Ishikawa (cell line): Measurements from ENCODE around the gene CD33.

Experiments used
- CEBPB ChIP-seq: IDR thresholded peaks from 2 replicates; pipeline ENCODE4 v1.6.1; 2012
- CREB1 ChIP-seq: IDR thresholded peaks from 2 replicates; pipeline ENCODE4 v1.6.1; 2012; ENCODE audit warnings: low read depth
- EGR1 ChIP-seq: IDR thresholded peaks from 2 replicates; pipeline ENCODE4 v1.6.1; 2012
- EP300 ChIP-seq: IDR thresholded peaks from 2 replicates; pipeline ENCODE4 v1.6.1; 2012; ENCODE audit warnings: borderline replicate concordance
- FOXM1 ChIP-seq: IDR thresholded peaks from 2 replicates; pipeline ENCODE4 v1.6.1; 2012; ENCODE audit warnings: low read depth, borderline replicate concordance
- MAX ChIP-seq: IDR thresholded peaks from 2 replicates; pipeline ENCODE4 v1.6.1; 2012
- NFIC ChIP-seq: IDR thresholded peaks from 2 replicates; pipeline ENCODE4 v1.6.1; 2012
- RAD21 ChIP-seq: IDR thresholded peaks from 2 replicates; pipeline ENCODE4 v1.6.1; 2012; ENCODE audit warnings: low read depth
- REST ChIP-seq: IDR thresholded peaks from 2 replicates; pipeline ENCODE4 v1.6.1; 2012; ENCODE audit warnings: low read depth, mild to moderate bottlenecking
- TAF1 ChIP-seq: IDR thresholded peaks from 2 replicates; pipeline ENCODE4 v1.6.1; 2012; ENCODE audit warnings: low read depth, mild to moderate bottlenecking
- TCF12 ChIP-seq: IDR thresholded peaks from 2 replicates; pipeline ENCODE4 v1.6.1; 2012; ENCODE audit warnings: low read depth
- TEAD4 ChIP-seq: IDR thresholded peaks from 2 replicates; pipeline ENCODE4 v1.6.1; 2012
- YY1 ChIP-seq: IDR thresholded peaks from 2 replicates; pipeline ENCODE4 v1.6.1; 2012; ENCODE audit warnings: low read depth
- ZBTB7A ChIP-seq: IDR thresholded peaks from 2 replicates; pipeline ENCODE4 v1.6.1; 2012; ENCODE audit warnings: low read depth
- TF ChIP-seq, protein P1 (sequence below): IDR thresholded peaks from 2 replicates; pipeline ENCODE4 v1.6.1; 2012

Gene CD33

DNA sequence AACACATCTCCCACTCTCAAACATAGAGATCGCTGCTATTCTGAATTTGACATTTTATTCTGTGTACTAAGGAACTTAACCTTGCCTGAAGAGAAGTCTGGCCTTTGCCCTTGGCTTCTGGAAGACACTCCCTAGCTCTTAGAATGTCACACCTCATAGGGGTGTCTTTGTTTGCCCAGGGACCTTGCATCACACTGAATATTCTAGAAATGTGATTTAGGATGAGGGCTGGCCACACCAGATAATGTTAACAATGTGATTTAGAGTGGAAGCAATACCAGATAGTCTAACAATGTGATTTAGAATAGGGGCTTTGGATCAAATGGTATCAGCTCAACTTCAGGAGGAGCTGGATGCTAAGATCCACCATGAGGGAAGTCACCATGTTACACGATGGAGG, 32.6 kb downstream of the CD33 start:
- TF ChIP-seq NFIC: no peak
- TF ChIP-seq EP300: no peak
- TF ChIP-seq RAD21: no peak
- no peak for TF ChIP-seq FOXM1
- no peak for TF ChIP-seq CEBPB
- no peak for TF ChIP-seq MAX
- no peak for TF ChIP-seq EGR1

DNA sequence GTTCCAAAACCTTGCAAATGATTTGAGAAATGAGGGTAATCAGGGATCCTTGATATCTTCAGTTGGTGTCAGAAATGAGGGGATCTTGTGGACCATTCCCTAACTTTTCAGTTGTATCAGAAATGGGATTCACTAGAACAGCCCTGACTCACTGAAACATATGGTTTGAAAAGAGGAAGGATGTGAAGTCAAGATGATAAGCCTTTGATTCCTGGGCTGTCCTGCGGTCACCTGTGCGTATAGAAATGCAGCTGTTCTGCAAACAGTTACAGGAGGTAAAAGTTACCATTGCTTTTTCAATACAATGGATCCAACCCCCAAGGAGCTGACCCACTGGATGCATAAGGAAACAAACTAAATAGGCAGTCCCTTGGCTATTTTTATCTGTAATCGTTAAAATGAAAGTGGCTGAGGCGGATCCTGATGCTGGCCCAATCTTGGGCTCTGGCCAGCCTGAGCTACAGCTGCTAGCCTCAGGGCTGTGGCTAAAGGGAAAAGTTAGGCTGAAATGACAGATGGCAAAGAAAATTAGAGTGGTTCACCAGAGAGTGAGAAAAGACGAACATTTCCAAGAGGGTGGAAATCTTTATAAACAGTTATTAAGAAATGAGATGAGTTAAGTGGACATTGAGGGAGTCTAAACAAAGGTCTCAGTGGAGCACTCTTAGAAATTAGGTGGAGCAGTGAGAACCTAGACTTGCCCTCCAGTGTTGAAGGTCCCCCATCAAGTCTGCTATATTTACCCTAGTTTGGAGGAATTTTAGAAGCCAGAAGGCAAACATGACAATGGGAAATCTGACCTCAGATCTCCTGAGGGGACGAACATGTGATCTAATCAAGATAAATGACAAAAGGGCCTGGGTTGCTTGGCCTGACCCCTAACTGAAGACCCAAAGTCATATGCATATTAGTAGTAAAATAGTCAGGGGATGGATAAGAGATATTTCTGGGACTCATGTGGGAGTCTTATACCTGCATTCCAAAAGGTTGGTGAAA, 33.6 kb downstream of the CD33 start:
- TF ChIP-seq CREB1: no peak
- TF ChIP-seq, protein P1, sequence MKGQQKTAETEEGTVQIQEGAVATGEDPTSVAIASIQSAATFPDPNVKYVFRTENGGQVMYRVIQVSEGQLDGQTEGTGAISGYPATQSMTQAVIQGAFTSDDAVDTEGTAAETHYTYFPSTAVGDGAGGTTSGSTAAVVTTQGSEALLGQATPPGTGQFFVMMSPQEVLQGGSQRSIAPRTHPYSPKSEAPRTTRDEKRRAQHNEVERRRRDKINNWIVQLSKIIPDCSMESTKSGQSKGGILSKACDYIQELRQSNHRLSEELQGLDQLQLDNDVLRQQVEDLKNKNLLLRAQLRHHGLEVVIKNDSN: no peak
- TF ChIP-seq NFIC: no peak
- no peak for TF ChIP-seq EP300

DNA sequence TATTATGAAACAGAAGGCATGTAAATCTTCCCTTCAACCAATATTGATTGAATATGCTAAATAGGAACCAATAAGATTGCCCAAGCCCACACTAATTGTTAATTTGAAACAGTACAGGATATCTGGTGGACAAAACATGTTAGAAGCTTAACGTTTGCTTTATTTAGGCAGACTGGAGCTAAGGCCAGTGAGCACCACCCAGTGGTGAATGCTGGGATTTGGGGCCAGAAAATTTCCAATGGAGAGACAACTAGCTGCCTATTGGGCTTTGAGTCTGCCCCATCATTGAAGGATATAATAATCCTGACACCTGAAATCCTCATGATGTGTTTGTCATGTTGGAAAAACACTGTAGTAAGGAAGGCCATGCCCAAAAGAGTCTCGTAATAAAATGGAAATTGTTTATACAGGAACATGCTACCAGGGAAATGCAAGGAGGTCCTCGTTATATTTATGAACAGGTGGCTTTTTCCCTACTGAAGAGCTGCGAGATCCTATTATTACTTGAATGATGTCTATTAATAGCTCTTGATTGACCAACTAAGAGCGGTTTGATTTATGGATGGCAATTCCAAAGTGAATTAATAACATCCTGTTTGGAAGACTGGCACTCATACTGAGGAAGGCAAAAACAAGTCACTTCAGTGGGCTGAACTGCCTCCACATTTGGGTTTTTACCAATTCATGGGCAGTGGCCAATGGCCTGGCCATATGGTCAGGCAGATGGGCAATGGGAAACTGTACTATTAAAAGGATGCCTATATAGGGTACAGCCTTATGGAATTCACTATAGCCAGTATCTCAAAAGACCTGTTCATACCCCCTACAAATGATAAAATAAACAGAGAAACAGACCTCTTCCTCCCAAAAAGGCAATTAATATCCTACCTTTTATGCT, 34.7 kb downstream of the CD33 start:
- no peak for TF ChIP-seq EP300
- TF ChIP-seq TAF1: no peak
- no peak for TF ChIP-seq CREB1
- TF ChIP-seq RAD21: peak; percentile 55
- no peak for TF ChIP-seq REST
- no peak for TF ChIP-seq CEBPB

- TF ChIP-seq, protein P1: no peak
- TF ChIP-seq TAF1 (no peak), EGR1 (no peak), TEAD4 (no peak), YY1 (no peak), TCF12 (no peak), RAD21 (no peak), CREB1 (no peak), ZBTB7A (no peak), CEBPB (no peak), FOXM1 (no peak), MAX (no peak), NFIC (no peak), REST (no peak), EP300 (no peak)
Measured at GRCh38 chr19:51263808-51264207, 38.9 kb downstream of the CD33 start.

DNA sequence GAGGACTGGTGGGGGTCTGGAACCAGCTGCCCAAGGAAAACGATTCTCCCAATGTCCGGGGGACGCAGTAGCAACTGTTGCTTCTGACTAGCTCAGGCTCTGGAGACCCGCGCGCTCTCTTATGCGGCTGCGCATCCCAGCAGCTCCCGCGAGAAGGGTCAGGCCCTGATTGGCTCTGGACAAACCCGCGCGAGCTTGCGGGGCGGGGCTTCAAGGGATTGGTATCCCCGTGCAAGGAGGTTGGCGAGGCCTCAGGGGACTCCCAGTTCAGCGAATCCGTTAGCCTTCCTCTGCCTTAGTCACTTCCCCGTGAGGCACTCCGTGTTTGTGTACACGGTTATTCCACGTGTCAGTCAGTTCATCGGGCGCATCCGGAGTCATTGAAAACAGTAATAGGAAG, 46.2 kb downstream of the CD33 start:
- TF ChIP-seq ZBTB7A: no peak
- no peak for TF ChIP-seq EP300
- TF ChIP-seq EGR1: no peak
- TF ChIP-seq REST: no peak
- no peak for TF ChIP-seq TAF1
- TF ChIP-seq RAD21: no peak
- no peak for TF ChIP-seq TEAD4
- TF ChIP-seq MAX: no peak
- TF ChIP-seq YY1: no peak
- TF ChIP-seq CREB1: no peak
- TF ChIP-seq NFIC: no peak
- TF ChIP-seq FOXM1: no peak
- no peak for TF ChIP-seq TCF12
- TF ChIP-seq, protein P1: no peak
- no peak for TF ChIP-seq CEBPB
